GM19328 (cell line): Measurements from ENCODE around the gene TESMIN.

Source experiments
- ATAC-seq: cut with Tn5 transposase; IDR thresholded peaks from one replicate; pipeline ENCODE4 v1.9.1; 2021; ENCODE audit warnings: mild to moderate bottlenecking, moderate library complexity; ENCODE audit not compliant: unreplicated experiment

The TESMIN gene

DNA sequence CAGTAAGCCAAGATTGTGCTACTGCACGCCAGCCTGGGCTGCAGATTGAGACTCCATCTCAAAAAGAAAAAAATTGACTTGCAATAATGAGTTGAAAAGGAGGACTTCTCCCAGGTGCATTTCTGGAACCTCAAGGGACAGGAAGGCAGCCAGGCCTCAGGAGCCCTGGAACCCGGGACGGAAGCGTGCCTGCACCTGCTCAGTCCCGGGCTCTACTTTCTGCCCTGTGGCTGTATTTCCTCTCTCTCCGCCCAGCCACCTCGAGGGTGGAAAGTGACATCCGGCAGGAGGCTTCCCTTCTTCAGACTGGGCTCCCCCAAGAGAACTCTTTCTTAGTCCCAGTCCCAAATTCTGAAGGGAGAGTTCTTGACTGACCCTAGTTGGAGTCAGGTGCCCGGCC, 87.2 kb downstream of the TESMIN start:
- ATAC-seq: no peak

DNA sequence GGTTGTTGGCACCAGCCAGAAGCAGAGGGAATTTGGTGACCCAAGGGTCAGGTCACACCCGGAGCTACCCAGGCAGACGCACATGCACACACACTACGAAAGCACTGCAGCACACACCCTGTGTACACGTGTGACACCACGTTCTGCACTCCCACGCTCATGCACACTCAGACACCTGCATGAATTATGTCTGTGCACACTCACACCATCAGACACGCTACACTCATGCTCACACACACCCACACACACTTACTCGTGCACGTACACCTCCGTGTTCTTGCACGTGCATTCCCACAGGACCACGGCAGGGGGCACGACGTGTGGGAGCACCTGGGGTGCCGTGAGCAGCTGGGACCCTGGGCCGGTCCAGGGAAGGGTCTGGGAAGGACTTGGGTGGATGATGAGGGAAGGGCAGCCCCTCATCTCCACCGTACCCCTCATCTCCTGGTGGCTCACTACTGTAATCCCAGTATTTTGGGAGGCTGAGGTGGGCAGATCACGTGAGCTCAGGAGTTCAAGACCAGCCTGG, 87.8 kb downstream of the TESMIN start:
- no peak for ATAC-seq

DNA sequence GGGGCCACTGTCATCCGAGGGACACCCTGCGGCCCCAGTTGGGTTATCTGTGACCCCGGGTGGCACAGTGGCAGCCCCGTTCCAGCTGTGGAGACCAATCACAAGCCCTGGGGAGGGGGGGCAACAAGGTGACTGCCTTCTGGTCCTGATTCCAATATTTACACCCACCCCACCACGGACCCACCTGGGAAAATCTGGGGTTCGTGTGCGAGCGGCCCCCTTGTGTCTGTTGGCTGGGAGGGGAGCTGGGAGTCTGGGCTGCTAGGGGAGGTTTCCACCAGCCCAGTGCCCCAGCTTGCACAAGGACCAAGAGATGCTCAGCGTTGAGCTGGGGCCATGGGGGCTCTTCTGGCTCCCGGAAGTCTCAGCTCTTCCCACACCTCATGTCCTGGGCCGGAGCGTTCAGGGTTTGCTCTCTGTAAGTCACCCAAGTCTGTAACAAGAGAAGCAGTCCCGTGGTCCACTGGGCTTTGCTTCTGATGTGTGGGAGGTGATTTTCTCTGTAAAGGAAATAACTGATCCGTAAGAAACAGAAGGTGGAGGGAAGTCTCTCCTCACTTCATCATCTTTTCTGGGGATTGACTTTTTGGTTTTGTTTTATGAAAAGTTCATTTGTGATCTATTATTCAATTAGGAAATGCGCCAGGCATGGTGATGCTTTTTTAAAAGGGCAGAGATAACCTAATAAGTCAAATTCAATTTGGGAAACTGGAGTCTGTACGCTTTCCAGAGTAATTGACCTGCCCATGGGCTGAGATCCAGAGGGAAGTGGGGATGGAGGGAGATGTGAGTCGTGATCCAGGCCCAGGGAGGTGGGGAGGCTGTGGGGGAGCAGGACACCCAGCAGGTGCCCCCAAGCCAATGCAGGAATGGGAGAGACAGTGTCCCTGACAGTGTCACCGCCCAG, 89.4 kb downstream of the TESMIN start:
- no peak for ATAC-seq

DNA sequence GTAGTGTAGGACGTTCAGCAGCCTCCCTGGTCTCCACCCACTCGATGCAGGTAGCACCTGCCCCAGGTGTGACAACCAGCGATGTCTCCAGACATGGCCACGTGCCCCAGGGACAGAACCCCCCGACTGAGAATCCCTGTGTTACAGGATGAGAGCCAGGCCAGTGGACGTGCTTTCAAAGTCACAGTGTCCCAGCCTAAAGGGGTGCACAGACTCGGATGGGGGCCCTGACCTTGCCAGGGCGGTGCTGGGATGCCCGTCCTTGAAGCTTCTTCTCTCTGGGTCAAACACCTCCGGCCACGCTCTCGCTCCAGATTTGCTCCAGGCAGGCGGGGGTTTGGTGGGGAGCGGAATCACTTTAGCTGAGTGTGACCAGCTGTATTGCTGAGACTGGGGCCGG, 90.3 kb downstream of the TESMIN start:
- no peak for ATAC-seq

DNA sequence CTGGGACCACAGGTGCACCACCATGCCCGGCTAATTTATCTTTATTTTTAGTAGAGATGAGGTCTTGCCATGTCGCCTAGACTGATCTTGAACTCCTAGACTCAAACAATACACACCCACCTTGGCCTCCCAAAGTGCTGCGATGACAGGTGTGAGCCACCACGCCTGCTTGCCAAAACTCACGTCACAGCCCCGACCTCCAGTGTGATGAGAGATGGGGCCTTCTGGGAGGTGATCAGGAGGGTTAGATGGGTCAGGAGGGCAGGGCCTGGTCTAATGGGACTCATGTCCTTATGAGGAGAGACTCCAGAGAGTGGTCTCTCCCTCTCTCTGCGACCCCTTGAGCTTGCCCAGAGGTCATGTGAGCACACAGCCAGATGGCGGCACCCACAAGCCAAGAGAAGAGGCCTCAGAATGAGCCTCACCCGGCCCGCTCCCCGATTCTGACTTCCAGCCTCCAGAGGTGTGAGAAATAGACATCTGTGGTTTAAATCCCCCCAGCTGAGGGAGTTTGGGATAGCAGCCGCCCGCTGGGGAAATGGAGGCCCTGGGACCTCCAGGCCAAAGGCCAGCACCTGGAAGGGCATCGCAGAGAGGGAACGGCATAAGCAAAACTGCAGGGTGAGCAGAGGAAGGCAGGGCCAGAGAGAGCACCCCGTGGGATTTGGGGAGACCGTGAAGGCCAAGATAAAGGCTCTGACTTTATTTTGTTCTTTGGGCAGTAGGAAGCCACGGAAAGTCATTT, 91.1 kb downstream of the TESMIN start:
- no peak for ATAC-seq

DNA sequence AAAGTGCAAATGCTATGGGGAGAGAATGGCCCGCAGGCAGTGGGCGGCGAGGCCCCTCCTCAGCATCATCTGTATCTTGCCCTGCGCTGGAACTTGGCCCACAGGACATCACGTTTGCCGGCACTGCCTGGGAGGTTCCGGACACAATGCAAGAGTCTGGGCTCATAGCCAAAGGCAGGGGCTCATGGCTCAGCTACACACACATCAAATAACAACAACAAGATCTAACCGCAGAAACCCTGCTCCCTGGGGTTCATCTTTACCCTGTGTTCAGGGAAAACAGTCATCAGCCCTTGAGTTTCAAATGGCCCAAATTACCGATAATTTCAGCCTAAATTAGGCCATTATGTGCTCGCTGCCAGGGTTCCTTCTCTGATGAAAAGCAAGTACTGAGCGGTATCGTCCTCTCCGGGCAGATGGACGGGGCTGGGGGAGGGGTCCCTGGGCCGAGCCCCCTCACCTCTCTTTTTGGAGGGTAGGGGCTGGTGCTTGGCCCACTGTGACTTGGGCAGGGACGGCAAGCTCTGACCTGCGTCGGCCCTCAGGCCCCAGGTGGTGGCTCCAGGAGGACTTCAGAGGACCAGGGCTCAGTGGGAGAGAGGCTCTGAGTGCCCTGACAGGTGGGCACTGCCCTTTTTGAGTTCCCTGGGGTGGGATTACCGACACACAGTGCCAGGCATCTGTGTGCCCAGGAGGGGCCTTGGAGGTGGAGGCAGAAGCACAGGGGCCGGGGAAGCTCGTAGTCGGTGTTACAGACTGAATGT, 92.0 kb downstream of the TESMIN start:
- no peak for ATAC-seq

DNA sequence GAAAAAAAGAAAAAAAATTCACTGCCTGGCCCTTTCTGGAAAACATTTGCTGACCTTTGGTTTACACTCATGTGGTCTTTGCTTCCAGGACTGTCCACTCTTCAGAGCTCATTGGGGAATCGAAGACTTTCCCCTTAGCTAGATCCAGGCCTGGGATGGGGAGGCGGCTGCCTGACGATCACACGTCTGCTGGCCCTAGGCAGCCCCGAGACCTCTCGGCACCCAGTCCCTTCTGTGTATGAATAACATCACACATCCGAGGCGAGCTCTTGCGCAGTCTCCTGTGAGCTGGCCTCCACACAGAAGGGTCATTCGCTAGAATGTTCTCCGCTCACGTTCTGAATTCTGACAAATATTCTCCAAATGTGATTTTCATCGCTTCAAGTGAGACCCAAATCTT, 92.7 kb downstream of the TESMIN start:
- no peak for ATAC-seq

DNA sequence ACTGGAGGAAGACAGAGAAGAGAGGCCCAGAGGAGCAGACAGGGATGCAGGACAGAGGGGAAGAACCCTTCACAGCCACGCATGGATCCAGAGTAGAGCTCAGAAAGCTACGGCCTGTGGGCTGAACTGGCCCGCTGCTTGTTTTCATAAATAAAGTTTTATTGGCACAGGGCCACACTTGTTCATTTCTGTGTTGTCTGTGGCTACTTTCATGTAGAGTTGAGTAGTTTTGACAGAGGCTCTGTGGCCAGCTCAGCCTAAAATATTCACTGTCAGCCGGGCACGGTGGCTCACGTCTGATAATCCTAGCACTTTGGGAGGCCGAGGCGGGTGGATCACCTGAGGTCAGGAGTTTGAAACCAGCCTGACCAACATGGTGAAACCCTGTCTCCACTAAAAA, 93.2 kb downstream of the TESMIN start:
- ATAC-seq: no peak
